Naive thymus-derived CD4-positive, alpha-beta T cell (primary cell): Measurements from ENCODE around the gene POU6F2. TPM values are rescaled to one million over a fixed set of nuclear protein-coding genes. Genes with fewer than 3 reads are reported as not detected.

Source experiments
- ATAC-seq: fragments of 150-1000 bp; cut with Tn5 transposase; 2 replicates; pipeline ENCODE4 v1.10.0; 2021; ENCODE audit warnings: mild to moderate bottlenecking, moderate library complexity
- CTCF ChIA-PET: fragments of 350-600 bp; sonication (Branson Sonifier 250); formaldehyde crosslinking; loops from one replicate; lab custom pipeline; 2021; ENCODE audit warnings: antibody characterized with exemption; lab: Charles Lee
- POLR2A ChIA-PET: fragments of 350-600 bp; sonication (Branson Sonifier 250); formaldehyde crosslinking; loops from one replicate; lab custom pipeline; 2021; ENCODE audit warnings: antibody characterized with exemption, inconsistent platforms; lab: Charles Lee
- DNase-seq, 9 donors: peaks; one replicate each; pipeline versions ENCODE4 v3.0.0 to v3.0.0-alpha.2; 2020 to 2022; ENCODE audit warnings: mixed read lengths in 1 of 9
- H3K27ac ChIP-seq: one replicate; pipeline ENCODE4 v1.7.0; 2013; ENCODE audit warnings: mild to moderate bottlenecking, low read depth, low read length, moderate library complexity
- H3K27me3 ChIP-seq, 2 donors: one replicate each; pipeline ENCODE4 v1.7.0; 2013; ENCODE audit warnings: low read length in 2 of 2, mild to moderate bottlenecking in 2 of 2, moderate library complexity in 2 of 2; ENCODE audit not compliant: control insufficient read depth in 2 of 2, insufficient read depth in 2 of 2
- H3K36me3 ChIP-seq, 3 experiments: 1 replicate in 2 of 3; 2 replicates in 1 of 3; pipeline ENCODE4 v1.7.0; 2013; ENCODE audit warnings: low read length in 3 of 3, mild to moderate bottlenecking in 3 of 3, moderate library complexity in 1 of 3; ENCODE audit not compliant: insufficient read depth in 3 of 3, control insufficient read depth in 2 of 3
- H3K4me1 ChIP-seq, 2 donors: one replicate each; pipeline ENCODE4 v1.7.0; 2013; ENCODE audit warnings: low read length in 2 of 2, mild to moderate bottlenecking in 2 of 2, moderate library complexity in 1 of 2; ENCODE audit not compliant: control insufficient read depth in 2 of 2, insufficient read depth in 2 of 2
- H3K4me3 ChIP-seq: 2 replicates; pipeline ENCODE4 v1.7.0; 2013; ENCODE audit warnings: mild to moderate bottlenecking, low read length
- H3K9me3 ChIP-seq, 3 experiments: 1 replicate in 2 of 3; 2 replicates in 1 of 3; pipeline ENCODE4 v1.7.0; 2013; ENCODE audit warnings: low read length in 3 of 3; ENCODE audit not compliant: control insufficient read depth in 2 of 3
- H3K27ac Mint-ChIP-seq, 9 donors: one replicate each; pipeline ENCODE4 v1.8.0; 2020 to 2022; ENCODE audit warnings: mixed read lengths in 9 of 9, mild to moderate bottlenecking in 8 of 9, moderate library complexity in 5 of 9, inconsistent platforms in 2 of 9
- H3K27me3 Mint-ChIP-seq, 5 donors: one replicate each; pipeline ENCODE4 v1.8.0; 2021 to 2022; ENCODE audit warnings: mixed read lengths in 5 of 5, mild to moderate bottlenecking in 1 of 5
- H3K36me3 Mint-ChIP-seq, 5 donors: one replicate each; pipeline ENCODE4 v1.8.0; 2020 to 2022; ENCODE audit warnings: mixed read lengths in 5 of 5, mild to moderate bottlenecking in 3 of 5, inconsistent platforms in 1 of 5
- H3K4me1 Mint-ChIP-seq, 7 donors: one replicate each; pipeline ENCODE4 v1.8.0; 2020 to 2022; ENCODE audit warnings: mixed read lengths in 7 of 7, mild to moderate bottlenecking in 3 of 7, inconsistent platforms in 1 of 7
- H3K4me3 Mint-ChIP-seq, 10 donors: one replicate each; pipeline ENCODE4 v1.8.0; 2020 to 2022; ENCODE audit warnings: mild to moderate bottlenecking in 10 of 10, mixed read lengths in 10 of 10, moderate library complexity in 6 of 10, inconsistent platforms in 2 of 10
- H3K9me3 Mint-ChIP-seq, 11 donors: one replicate each; pipeline ENCODE4 v1.8.0; 2020 to 2022; ENCODE audit warnings: mixed read lengths in 11 of 11, mild to moderate bottlenecking in 4 of 11, inconsistent platforms in 1 of 11, moderate library complexity in 1 of 11
- intact Hi-C, 2 donors: fragments of 100-400 bp; cut with micrococcal nuclease; formaldehyde crosslinking; loops; one replicate each; pipeline ENCODE4 v1.15.1; 2023
- polyA plus RNA-seq, 2 donors: library from polyadenylated mRNA; unstranded; fragments of 300-500 nt; fragmentation: Illumina TruSeq; gene quantifications; one replicate each; pipeline ENCODE4 v1.2.3, GENCODE V29; 2021
- total RNA-seq, 6 experiments: library from RNA in 5 of 6; stranded (reverse) in 5 of 6; gene quantifications; 1 replicate in 5 of 6; 2 replicates in 1 of 6; pipeline ENCODE4 v1.2.3 and lab custom pipeline; 2021 to 2026

POU6F2 gene
- total and polyA plus RNA-seq, 7 experiments from 2014 or later = 0.24 TPM; not detected in 6

- DNase-seq = no peak
- Histone ChIP-seq H3K36me3 (no peaks in the 10 kb centered on the region), H3K27ac (no peak overlapping the region), H3K9me3 (no peaks in the 10 kb centered on the region), H3K4me1 (no peaks in the 10 kb centered on the region), H3K27me3 (no peaks in the 10 kb centered on the region), H3K4me3 (no peak overlapping the region)
- Mint-ChIP-seq H3K27ac (no peak overlapping the region), H3K9me3 (no peaks in the 10 kb centered on the region), H3K36me3 (no peaks in the 10 kb centered on the region), H3K27me3 (peaks cover 0 to 6% (median 0%) of the 10 kb centered on the region in 5 donors), H3K4me1 (no peaks in the 10 kb centered on the region), H3K4me3 (no peak overlapping the region)
- POLR2A ChIA-PET = no interaction called here
- ATAC-seq = no peak
- intact Hi-C loops = no loop called here
- CTCF ChIA-PET = no interaction called here
Observed at GRCh38 chr7:39073432-39073831, 95.7 kb downstream of the POU6F2 start.

- Histone ChIP-seq H3K27me3 (no peaks in the 10 kb centered on the region), H3K9me3 (no peaks in the 10 kb centered on the region), H3K27ac (no peak overlapping the region), H3K36me3 (no peaks in the 10 kb centered on the region), H3K4me1 (no peaks in the 10 kb centered on the region), H3K4me3 (no peak overlapping the region)
- DNase-seq = no peak
- peaks cover 0 to 2% (median 0%) of the 10 kb centered on the region in 11 donors for H3K9me3 Mint-ChIP-seq
- no peaks in the 10 kb centered on the region for H3K4me1 Mint-ChIP-seq
- ChIA-PET CTCF (no interaction called here), POLR2A (no interaction called here)
- no peak overlapping the region for H3K27ac Mint-ChIP-seq
- peaks cover 0 to 6% (median 4%) of the 10 kb centered on the region in 5 donors for H3K27me3 Mint-ChIP-seq
- intact Hi-C loops = no loop called here
- no peaks in the 10 kb centered on the region for H3K36me3 Mint-ChIP-seq
- no peak for ATAC-seq
- H3K4me3 Mint-ChIP-seq = no peak overlapping the region
Observed at GRCh38 chr7:39075210-39075609, 97.5 kb downstream of the POU6F2 start.

GRCh38 chr7:39083781-39084180 is 106.1 kb downstream of the POU6F2 start:
- H3K27me3 Mint-ChIP-seq = peaks cover 10 to 25% (median 21%) of the 10 kb centered on the region in 5 donors
- intact Hi-C loops = no loop called here
- Histone ChIP-seq H3K4me3 (no peak overlapping the region), H3K27me3 (no peaks in the 10 kb centered on the region), H3K36me3 (no peaks in the 10 kb centered on the region), H3K4me1 (no peaks in the 10 kb centered on the region), H3K27ac (no peak overlapping the region), H3K9me3 (no peaks in the 10 kb centered on the region)
- no peak for DNase-seq
- ATAC-seq = no peak
- no peaks in the 10 kb centered on the region for H3K36me3 Mint-ChIP-seq
- no peak overlapping the region for H3K27ac Mint-ChIP-seq
- CTCF ChIA-PET = no interaction called here
- peaks cover 0 to 4% (median 0%) of the 10 kb centered on the region in 7 donors for H3K4me1 Mint-ChIP-seq
- POLR2A ChIA-PET = no interaction called here
- H3K9me3 Mint-ChIP-seq = peaks cover 0 to 5% (median 0%) of the 10 kb centered on the region in 11 donors
- no peak overlapping the region for H3K4me3 Mint-ChIP-seq

GRCh38 chr7:39084349-39084748 is 106.6 kb downstream of the POU6F2 start:
- Mint-ChIP-seq H3K27me3 (peaks cover 10 to 25% (median 21%) of the 10 kb centered on the region in 5 donors), H3K4me1 (peaks cover 0 to 4% (median 0%) of the 10 kb centered on the region in 7 donors), H3K27ac (no peak overlapping the region), H3K9me3 (peaks cover 0 to 5% (median 0%) of the 10 kb centered on the region in 11 donors), H3K4me3 (no peak overlapping the region), H3K36me3 (no peaks in the 10 kb centered on the region)
- no peak for DNase-seq
- no peak for ATAC-seq
- Histone ChIP-seq H3K36me3 (no peaks in the 10 kb centered on the region), H3K4me3 (no peak overlapping the region), H3K9me3 (no peaks in the 10 kb centered on the region), H3K4me1 (no peaks in the 10 kb centered on the region), H3K27me3 (no peaks in the 10 kb centered on the region), H3K27ac (no peak overlapping the region)
- POLR2A ChIA-PET = no interaction called here
- intact Hi-C loops = no loop called here
- CTCF ChIA-PET = interaction anchor here (0.6 kb wide), 1 partner anchor 300 kb away, joined by 4 read pairs; no protein-coding TSS in a partner anchor

- H3K27ac Mint-ChIP-seq = no peak overlapping the region
- DNase-seq (no peak), ATAC-seq (no peak)
- POLR2A ChIA-PET = no interaction called here
- no peaks in the 10 kb centered on the region for H3K36me3 Mint-ChIP-seq
- Histone ChIP-seq H3K36me3 (no peaks in the 10 kb centered on the region), H3K4me1 (no peaks in the 10 kb centered on the region), H3K27ac (no peak overlapping the region), H3K4me3 (no peak overlapping the region), H3K9me3 (no peaks in the 10 kb centered on the region), H3K27me3 (no peaks in the 10 kb centered on the region)
- H3K9me3 Mint-ChIP-seq = peaks cover 0 to 5% (median 0%) of the 10 kb centered on the region in 11 donors
- H3K4me1 Mint-ChIP-seq = peaks cover 0 to 4% (median 0%) of the 10 kb centered on the region in 7 donors
- H3K4me3 Mint-ChIP-seq = no peak overlapping the region
- intact Hi-C loops = no loop called here
- H3K27me3 Mint-ChIP-seq = peaks cover 10 to 25% (median 21%) of the 10 kb centered on the region in 5 donors
- CTCF ChIA-PET = no interaction called here
Observed at GRCh38 chr7:39085189-39085588, 107.5 kb downstream of the POU6F2 start.

- H3K27ac Mint-ChIP-seq = no peak overlapping the region
- POLR2A ChIA-PET = no interaction called here
- CTCF ChIA-PET = no interaction called here
Observed at GRCh38 chr7:39085590-39086049, 107.9 kb downstream of the POU6F2 start.

More at GRCh38 chr7:39085590-39086049, 107.9 kb downstream of the POU6F2 start:
- no peaks in the 10 kb centered on the region for H3K4me1 ChIP-seq
- H3K4me3 ChIP-seq = no peak overlapping the region
- Mint-ChIP-seq H3K9me3 (peaks cover 0 to 5% (median 0%) of the 10 kb centered on the region in 11 donors), H3K36me3 (no peaks in the 10 kb centered on the region), H3K27me3 (peaks cover 10 to 25% (median 21%) of the 10 kb centered on the region in 5 donors), H3K4me1 (peaks cover 0 to 4% (median 0%) of the 10 kb centered on the region in 7 donors), H3K4me3 (no peak overlapping the region)
- H3K27me3 ChIP-seq = no peaks in the 10 kb centered on the region
- no peaks in the 10 kb centered on the region for H3K36me3 ChIP-seq
- ATAC-seq (no peak), DNase-seq (no peak)
- H3K9me3 ChIP-seq = no peaks in the 10 kb centered on the region
- H3K27ac ChIP-seq = no peak overlapping the region
- intact Hi-C loops = no loop called here
